ENCODE data around the gene GORASP1. TPM values are rescaled to one million over a fixed set of nuclear protein-coding genes. Genes with fewer than 3 reads are reported as not detected.

Gene GORASP1
- total and polyA plus RNA-seq, 11 donors: 19.9 to 52.5 (median 42.3) TPM

GRCh38 chr3:39136533-39137434 lies 29.4 kb upstream of the GORASP1 start:
- H3K27ac ChIP-seq: peak overlapping the region in 1 of 12 donors; percentile 54
- intact Hi-C loops (cut with DNase I): loop anchor here in 5 of 10 donors (5.0 to 10.0 kb wide), 3 partner anchors 41 to 48 kb away; no protein-coding TSS in a partner anchor
- peaks cover 0 to 28% (median 13%) of the 10 kb centered on the region in 9 donors for H3K36me3 ChIP-seq
- DNase-seq: peak in 1 of 5 donors; percentile 55
- no peak for TF ChIP-seq CTCF (IDR thresholded peaks at IDR 0.05)
- no peak for TF ChIP-seq POLR2A (IDR thresholded peaks at IDR 0.05)
- WGBS, 4 donors: 91 to 95% (median 94%) methylated on average over 20 to 21 of the region's 21 CpGs
- H3K9me3 ChIP-seq: no peaks in the 10 kb centered on the region
- H3K4me3 ChIP-seq: no peak overlapping the region
- no peak for ATAC-seq
- H3K27me3 ChIP-seq: no peaks in the 10 kb centered on the region
- peaks cover 24 to 71% (median 38%) of the 10 kb centered on the region in 12 donors for H3K4me1 ChIP-seq

- Histone ChIP-seq H3K36me3 (peaks cover 0 to 13% (median 4%) of the 10 kb centered on the region in 9 donors), H3K9me3 (no peaks in the 10 kb centered on the region), H3K4me1 (peaks cover 11 to 56% (median 23%) of the 10 kb centered on the region in 12 donors), H3K27me3 (no peaks in the 10 kb centered on the region), H3K27ac (peak overlapping the region in 6 of 12 donors; percentile 27 to 69 (median 48)), H3K4me3 (no peak overlapping the region)
- DNase-seq (peak in 4 of 5 donors; percentile 32 to 79 (median 74)), ATAC-seq (peak; percentile 49 to 65 (median 58))
- TF ChIP-seq POLR2A (IDR thresholded peaks at IDR 0.05) (peak in 1 of 2 donors; percentile 27), CTCF (IDR thresholded peaks at IDR 0.05) (no peak)
- 41 to 53% (median 46%) methylated on average over 7 to 8 of the region's 8 CpGs for WGBS, 4 donors
- intact Hi-C loops (cut with DNase I): loop anchor here in 6 of 10 donors (1.0 to 10.0 kb wide), 5 partner anchors 16 to 50 kb away; no protein-coding TSS in a partner anchor
Measured at GRCh38 chr3:39135170-39135805, 27.9 kb upstream of the GORASP1 start.

GRCh38 chr3:39134305-39134704 lies 26.9 kb upstream of the GORASP1 start:
- H3K9me3 ChIP-seq: no peaks in the 10 kb centered on the region
- DNase-seq: peak in 1 of 5 donors; percentile 40
- intact Hi-C loops (cut with DNase I): loop anchor here in 4 of 10 donors (2.0 to 10.0 kb wide), 2 partner anchors 16 to 50 kb away; no protein-coding TSS in a partner anchor
- no peak overlapping the region for H3K4me3 ChIP-seq
- H3K36me3 ChIP-seq: peaks cover 0 to 6% (median 0%) of the 10 kb centered on the region in 9 donors
- H3K4me1 ChIP-seq: peaks cover 5 to 46% (median 15%) of the 10 kb centered on the region in 12 donors
- no peaks in the 10 kb centered on the region for H3K27me3 ChIP-seq
- WGBS, 4 donors: 80 to 97% (median 83%) methylated on average over 5 to 7 of the region's 7 CpGs
- H3K27ac ChIP-seq: peak overlapping the region in 2 of 12 donors; percentile 54 to 69
- TF ChIP-seq CTCF (IDR thresholded peaks at IDR 0.05): no peak
- no peak for ATAC-seq
